ENCODE results near the gene PIN1.

The PIN1 gene

DNA sequence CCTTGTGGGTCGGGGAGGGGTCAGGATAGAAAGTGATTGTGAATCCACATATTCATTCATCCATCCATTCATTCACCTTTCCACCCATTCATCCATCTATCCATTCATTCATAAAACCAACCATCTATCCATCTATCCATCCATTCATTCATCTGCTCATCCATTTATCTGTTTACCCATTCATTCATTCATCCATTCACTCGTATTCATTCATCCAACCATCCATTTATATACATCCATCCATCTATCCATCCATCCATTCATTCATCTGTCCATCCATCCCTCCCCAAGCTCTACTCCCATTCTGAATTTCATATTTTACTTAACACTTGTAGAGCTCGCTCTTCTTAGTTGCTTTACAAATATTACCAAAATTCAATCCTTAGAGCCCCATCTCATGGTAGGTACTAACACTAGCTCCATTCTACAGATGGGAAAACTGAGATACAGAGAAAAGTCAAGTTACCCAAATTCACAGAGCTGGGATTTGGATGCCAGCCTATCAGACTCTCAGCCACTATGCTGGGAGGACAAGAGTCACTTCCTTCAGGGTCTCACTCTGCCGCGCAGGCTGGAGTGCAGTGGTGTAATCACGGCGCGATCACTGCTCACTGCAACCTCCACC, 37.6 kb downstream of the PIN1 start:
- TF ChIP-seq, protein P1, sequence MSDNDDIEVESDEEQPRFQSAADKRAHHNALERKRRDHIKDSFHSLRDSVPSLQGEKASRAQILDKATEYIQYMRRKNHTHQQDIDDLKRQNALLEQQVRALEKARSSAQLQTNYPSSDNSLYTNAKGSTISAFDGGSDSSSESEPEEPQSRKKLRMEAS (IDR thresholded peaks at IDR 0.05; ENCODE audit: low read depth, low read length), result no peak
- TF ChIP-seq, protein P2, sequence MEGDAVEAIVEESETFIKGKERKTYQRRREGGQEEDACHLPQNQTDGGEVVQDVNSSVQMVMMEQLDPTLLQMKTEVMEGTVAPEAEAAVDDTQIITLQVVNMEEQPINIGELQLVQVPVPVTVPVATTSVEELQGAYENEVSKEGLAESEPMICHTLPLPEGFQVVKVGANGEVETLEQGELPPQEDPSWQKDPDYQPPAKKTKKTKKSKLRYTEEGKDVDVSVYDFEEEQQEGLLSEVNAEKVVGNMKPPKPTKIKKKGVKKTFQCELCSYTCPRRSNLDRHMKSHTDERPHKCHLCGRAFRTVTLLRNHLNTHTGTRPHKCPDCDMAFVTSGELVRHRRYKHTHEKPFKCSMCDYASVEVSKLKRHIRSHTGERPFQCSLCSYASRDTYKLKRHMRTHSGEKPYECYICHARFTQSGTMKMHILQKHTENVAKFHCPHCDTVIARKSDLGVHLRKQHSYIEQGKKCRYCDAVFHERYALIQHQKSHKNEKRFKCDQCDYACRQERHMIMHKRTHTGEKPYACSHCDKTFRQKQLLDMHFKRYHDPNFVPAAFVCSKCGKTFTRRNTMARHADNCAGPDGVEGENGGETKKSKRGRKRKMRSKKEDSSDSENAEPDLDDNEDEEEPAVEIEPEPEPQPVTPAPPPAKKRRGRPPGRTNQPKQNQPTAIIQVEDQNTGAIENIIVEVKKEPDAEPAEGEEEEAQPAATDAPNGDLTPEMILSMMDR (IDR thresholded peaks at IDR 0.05; ENCODE audit: low read depth, low read length), result no peak
- TF ChIP-seq MYC (IDR thresholded peaks at IDR 0.05; ENCODE audit: low read depth, low read length) (no peak), POLR2A (IDR thresholded peaks at IDR 0.05; ENCODE audit: extremely low read depth, insufficient read length) (no peak)
- H3K4me3 ChIP-seq (ENCODE audit: low read depth, low read length), result no peak overlapping the region
- DNase-seq (ENCODE audit: low read depth), result no peak

DNA sequence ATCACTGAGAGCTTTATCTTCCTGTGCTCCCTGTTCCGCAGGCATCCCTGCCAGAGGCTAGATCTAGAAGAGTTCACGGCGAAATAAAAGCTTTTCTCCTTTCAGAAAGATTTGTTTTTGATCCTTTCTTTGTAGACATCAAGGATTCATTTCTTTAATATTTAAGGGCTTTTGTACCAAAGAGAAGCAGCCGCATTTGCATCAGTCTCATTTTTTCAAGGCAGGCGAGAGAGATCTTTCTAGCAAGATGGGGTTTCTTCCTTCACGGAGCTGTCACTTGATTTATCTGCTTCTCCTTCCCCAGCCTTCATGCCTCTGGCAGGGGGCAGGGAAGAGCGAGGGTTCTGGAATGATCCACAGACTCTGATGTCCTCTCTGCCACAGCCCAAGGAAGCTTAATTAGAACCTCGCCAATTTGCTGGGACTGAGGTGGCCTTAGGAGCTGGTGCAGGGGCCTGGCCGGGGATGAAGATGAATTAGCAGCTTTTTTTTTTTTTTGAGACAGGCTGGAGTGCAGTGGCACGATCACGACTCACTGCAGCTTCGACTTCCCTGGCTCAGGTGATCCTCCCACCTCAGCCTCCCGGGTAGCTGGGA, 40.0 kb downstream of the PIN1 start:
- DNase-seq (ENCODE audit: low read depth), result no peak
- no peak for TF ChIP-seq POLR2A (IDR thresholded peaks at IDR 0.05; ENCODE audit: extremely low read depth, insufficient read length)
- no peak overlapping the region for H3K4me3 ChIP-seq (ENCODE audit: low read depth, low read length)

- H3K4me3 ChIP-seq (ENCODE audit: low read depth, low read length), result no peak overlapping the region
- TF ChIP-seq, protein P1 (IDR thresholded peaks at IDR 0.05; ENCODE audit: low read depth, low read length), result no peak
- no peak for TF ChIP-seq MYC (IDR thresholded peaks at IDR 0.05; ENCODE audit: low read depth, low read length)
- TF ChIP-seq, protein P2 (IDR thresholded peaks at IDR 0.05; ENCODE audit: low read depth, low read length), result no peak
- TF ChIP-seq POLR2A (IDR thresholded peaks at IDR 0.05; ENCODE audit: extremely low read depth, insufficient read length), result no peak
- no peak for DNase-seq (ENCODE audit: low read depth)
Measured at GRCh38 chr19:9875796-9876195, 40.7 kb downstream of the PIN1 start.

DNA sequence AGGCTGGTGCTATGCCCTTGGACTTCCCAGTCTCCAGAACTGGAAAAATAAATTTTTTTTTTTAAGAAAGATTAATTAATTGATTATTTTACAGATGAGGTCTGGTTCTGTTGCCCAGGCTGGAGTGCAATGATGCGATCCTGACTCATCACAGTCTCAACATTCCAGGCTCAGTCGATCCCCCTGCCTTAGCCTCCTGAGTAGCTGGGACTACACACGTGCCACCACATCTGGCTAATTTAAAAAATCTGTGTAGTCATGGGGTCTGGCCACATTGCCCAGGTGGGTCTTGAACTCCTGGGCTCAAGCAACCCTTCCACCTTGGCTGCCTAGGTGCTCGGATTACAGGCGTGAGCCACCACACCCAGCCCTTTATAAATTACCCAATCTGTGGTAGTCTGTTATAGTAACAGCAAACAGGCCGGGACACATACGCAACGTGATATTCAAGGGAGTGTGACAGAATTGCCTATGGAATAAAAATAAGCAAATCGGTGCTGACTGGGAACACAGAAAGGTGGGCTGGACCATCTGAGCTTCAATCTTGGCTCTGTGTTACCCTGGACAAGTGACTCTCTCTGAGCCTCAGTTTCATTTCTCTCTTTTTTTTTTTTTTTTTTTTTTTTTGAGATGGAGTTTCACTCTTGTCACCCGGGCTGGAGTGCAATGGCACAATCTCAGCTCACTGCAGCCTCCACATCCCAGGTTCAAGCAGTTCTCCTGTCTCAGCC, 42.8 kb downstream of the PIN1 start:
- TF ChIP-seq, protein P2 (IDR thresholded peaks at IDR 0.05; ENCODE audit: low read depth, low read length), result no peak
- TF ChIP-seq, protein P1 (IDR thresholded peaks at IDR 0.05; ENCODE audit: low read depth, low read length), result no peak
- TF ChIP-seq POLR2A (IDR thresholded peaks at IDR 0.05; ENCODE audit: extremely low read depth, insufficient read length), result no peak
- no peak for TF ChIP-seq MYC (IDR thresholded peaks at IDR 0.05; ENCODE audit: low read depth, low read length)
- no peak for DNase-seq (ENCODE audit: low read depth)
- H3K4me3 ChIP-seq (ENCODE audit: low read depth, low read length), result no peak overlapping the region

GRCh38 chr19:9878511-9879196, 43.5 kb downstream of the PIN1 start:
- no peak for DNase-seq (ENCODE audit: low read depth)
- H3K4me3 ChIP-seq (ENCODE audit: low read depth, low read length), result no peak overlapping the region
- TF ChIP-seq, protein P2 (IDR thresholded peaks at IDR 0.05; ENCODE audit: low read depth, low read length), result no peak
- TF ChIP-seq, protein P1 (IDR thresholded peaks at IDR 0.05; ENCODE audit: low read depth, low read length), result no peak
- TF ChIP-seq POLR2A (IDR thresholded peaks at IDR 0.05; ENCODE audit: extremely low read depth, insufficient read length) (no peak), MYC (IDR thresholded peaks at IDR 0.05; ENCODE audit: low read depth, low read length) (no peak)

DNA sequence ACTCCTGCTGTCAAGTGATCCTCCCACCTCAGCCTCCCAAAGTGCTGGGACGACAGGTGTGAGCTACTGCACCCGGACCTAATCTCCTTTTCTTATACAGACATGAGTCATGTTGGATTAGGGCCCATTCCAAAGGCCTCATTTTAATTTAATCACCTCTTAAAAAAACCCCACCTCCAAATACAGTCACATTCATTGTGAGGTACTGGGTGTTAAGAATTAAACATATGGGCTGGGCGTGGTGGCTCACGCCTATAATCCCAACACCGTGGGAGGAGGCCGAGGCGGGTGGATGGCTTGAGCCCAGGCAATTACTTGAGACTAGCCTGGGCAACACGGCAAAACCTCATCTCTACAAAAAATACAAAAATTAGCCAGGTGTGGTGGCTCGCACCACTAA, 46.6 kb downstream of the PIN1 start:
- no peak overlapping the region for H3K4me3 ChIP-seq (ENCODE audit: low read depth, low read length)
- DNase-seq (ENCODE audit: low read depth), result no peak
- TF ChIP-seq, protein P2 (IDR thresholded peaks at IDR 0.05; ENCODE audit: low read depth, low read length), result no peak
- TF ChIP-seq, protein P1 (IDR thresholded peaks at IDR 0.05; ENCODE audit: low read depth, low read length), result no peak
- TF ChIP-seq POLR2A (IDR thresholded peaks at IDR 0.05; ENCODE audit: extremely low read depth, insufficient read length) (no peak), MYC (IDR thresholded peaks at IDR 0.05; ENCODE audit: low read depth, low read length) (no peak)

Data from NB4 (cell line).